DMS79 (cell line): ENCODE data around the gene SRPK3.
"Not testable (repeated sequence)": the region's sequence is repeated elsewhere in the genome, so short reads cannot be mapped to it uniquely, and the experiment has no call there.

Source experiments
- DNase-seq: peaks from one replicate; lab custom pipeline; 2025; lab: John Stamatoyannopoulos, UW

SRPK3 gene

GRCh38 chrX:153807976-153808375 lies 27.1 kb downstream of the SRPK3 start:
- DNase-seq, result no peak

DNA sequence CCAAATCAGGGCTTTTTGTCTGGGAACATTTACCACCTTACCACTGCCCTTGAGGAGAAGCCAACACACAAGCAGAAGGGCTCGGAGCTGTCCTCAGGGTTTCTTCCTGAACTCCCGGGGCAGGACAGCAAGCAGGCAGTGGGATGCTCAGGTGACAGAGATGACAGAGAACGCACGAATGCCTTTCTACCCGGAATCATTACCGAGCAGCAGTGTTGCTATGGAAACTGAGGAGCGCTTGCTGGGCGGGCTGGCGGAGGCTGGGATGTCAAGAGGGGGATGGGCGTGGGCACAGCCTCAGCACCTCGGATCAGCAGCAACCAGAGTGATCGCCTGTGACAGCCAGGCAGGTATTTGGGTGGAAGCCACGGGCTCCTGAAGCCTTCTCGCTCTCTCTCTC lies 31.4 kb downstream of the SRPK3 start:
- no peak for DNase-seq

DNA sequence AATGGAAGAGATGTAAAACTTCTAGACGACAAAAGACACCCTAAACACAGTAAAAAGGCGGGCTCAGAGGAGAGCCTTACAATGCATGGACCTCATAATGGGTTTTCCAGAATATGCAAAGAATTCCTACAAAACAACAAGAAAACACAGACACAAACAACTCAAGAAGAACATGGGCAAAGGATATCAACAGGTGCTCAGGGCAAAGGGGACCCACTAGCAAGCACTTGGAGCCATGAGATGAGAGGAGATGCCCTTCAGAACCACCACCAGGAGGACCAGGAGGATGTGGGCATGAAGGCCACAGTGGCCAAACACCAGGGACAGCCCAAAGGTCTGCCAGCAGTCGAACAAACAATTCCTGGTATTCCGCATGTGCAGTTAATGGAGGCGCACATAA lies 32.3 kb downstream of the SRPK3 start:
- DNase-seq, result no peak

DNA sequence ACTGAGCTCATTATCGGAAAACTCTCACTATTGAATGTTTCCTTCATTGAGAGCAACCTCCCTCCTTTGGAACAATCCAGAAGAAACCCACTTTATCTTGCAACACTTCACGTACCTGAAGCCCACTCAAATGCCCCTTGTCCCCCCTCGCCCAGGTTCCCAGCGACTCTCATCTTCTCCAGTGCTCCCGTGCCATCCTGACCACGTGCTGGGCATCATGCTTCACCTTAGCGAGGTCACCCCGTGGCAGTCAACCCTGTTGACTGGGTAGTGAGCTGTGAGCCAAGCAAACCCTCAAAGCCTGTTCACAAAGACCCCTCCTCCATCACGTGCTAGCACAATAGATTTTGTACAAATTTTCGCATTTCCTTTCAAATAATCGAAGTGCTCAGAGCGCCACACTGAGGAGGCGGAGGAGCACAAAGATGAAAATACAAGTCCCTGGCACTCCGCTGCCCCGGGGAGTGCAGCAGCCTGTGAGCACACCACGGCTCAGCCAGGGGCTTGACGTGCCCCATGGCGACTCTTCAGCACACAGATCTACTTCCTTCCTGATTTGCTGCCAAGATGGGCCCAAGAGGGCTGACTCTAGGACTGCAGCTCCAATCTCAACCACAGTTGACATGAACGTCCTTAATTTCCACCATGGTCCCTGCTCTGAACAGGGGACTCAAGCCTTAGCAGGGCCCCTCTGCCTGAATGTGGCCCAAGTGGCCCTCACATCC lies 33.9 kb downstream of the SRPK3 start:
- DNase-seq, result no peak

DNA sequence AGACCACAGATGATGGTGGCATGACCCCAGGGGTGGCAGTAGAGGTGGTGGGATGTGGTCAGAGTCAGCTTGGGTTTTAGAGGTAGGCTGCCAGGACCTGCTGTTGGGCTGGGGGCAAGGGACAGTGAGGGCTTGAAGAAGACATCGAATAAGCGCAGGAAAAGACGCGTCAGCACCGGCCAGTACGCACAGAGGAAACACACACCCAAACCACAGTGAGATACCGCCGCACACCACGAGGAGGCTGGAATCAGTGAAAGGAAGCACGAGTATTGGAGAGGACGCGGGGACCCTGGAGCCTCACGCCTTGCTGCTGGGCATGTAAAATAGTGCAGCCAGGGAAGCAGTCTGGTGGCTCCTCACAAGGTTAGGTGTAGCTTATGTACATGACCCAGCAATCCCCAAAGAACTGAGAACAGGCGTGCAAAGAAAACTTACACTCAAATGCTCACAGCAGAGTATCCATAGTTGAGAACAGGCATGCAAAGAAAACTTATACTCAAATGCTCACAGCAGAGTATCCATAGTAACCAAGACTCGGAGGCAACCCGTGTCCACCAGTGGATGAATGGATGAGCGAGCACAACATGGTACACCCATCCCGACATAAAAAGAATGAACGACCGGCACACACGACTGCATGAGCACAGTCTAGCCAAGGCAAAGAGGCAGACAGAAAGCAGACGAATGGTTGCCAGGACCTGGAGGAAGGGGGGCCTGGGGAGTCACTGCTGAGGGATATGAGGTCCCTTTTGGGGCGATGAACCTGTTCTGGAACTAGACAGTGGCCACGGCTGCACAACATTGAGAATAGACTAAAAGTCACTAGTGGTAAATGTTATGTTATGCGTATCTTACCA lies 36.2 kb downstream of the SRPK3 start:
- DNase-seq, result no peak

GRCh38 chrX:153818064-153818463 lies 37.2 kb downstream of the SRPK3 start:
- not testable (repeated sequence) for DNase-seq

DNA sequence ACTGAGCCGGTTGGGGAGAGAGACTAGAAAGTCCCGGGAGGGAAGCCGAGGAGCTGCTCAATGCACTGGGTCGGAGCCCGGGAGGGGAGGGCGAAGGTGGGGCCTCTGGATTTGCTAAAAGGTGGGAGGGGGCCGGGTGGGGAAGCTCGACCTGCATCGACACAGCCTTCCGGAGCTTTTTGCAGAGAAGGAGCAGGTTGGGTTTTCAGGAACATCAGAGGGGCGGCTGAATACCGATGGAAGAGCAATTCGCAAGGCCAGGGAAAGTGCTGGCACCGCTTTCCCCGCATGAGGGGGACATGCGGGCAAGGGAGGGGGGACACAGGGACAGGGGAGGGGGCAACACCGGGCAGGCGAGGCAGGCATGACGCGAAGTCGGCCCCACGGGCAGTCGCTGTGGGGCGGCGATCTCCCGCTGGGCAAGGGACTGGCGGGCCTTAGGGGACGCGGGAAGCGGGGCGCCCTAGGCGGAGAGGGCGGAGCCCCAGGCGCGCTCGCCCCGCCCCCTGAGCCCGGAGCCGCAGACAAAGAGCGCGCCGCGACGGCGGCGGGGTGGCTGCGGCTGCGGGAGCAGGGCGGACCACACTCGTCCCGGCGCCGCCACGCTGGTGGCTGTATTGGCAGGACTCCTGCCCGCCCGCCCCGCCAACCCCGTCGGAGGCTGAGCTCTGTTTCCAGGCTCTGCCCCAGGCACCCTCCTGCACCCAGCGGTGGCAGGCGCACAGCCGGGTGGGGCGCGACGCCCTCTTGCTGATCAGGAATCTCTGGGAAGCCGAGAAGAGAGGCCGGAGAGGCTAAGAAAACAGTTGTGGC lies 37.9 kb downstream of the SRPK3 start:
- no peak for DNase-seq

DNA sequence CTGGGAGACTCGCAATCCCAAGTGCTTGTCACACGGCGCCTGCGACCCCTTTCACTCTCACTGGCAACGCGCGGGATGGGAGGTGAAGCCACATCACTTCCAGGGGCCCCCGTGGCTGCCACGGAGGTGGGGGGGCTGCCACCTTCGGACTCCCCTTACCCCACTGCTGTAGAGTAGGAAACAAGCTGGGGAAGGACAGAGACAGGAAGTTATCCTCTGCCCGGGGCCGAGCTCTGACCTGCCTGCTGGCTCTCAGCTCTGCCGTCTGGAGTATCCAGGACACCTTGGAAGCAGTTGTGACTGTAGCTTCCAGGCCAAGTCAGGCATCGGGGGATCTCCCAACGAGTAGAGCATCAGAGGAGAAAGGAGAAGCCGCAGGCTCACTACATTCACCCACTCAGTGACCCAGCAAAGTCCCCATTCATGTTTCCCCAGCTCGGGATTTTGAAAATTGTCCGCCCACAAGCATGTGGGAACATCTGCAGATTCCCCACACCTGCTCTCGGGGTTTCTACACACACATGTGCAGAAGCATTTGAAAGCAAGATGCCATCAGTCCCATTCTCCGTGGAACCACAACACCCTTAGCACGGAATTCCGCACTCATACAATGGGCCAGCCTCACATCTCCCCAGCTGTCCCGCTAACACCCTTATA lies 38.7 kb downstream of the SRPK3 start:
- DNase-seq, result no peak

GRCh38 chrX:153820601-153821000 lies 39.8 kb downstream of the SRPK3 start:
- no peak for DNase-seq

DNA sequence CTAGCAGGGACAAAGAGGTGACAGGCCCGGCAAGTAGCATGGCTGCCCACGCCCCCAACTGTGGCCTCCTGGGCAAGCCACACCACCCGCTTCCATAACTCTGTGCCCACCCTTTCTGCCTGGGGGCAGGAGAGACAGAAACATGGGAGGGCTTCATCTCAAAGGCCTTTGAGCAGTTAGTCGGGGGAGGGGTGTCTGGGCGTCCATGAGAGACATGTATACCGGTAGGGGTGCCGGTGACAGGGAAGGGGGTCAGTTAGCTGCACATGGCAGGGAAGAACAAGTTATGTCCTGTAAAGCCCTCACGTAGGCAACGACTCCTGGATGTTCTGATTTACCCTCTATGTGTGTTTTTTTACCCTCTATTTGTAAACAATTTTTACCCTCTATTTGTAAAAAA lies 40.2 kb downstream of the SRPK3 start:
- DNase-seq, result no peak

DNA sequence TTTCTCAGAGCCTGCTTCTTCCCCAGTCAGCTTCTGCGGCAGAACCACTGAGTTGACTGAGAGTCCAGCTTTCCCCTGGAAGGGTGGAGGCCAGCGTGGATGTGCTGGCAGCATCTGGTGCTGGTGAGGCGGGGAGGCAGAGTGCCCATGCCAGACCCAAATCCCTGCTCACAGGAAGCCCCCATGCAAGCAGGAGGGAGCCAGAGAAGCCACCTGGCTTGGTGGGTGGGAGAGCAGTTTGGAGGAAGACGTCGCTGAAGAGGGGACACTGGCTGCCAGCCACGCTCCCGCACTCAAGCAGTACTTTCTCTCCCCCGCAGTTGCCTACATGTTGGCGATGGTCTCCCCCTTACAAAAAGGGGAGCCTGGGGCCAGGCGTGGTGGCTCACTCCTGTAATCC lies 43.5 kb downstream of the SRPK3 start:
- DNase-seq, result no peak

GRCh38 chrX:153825042-153825441 lies 44.2 kb downstream of the SRPK3 start:
- DNase-seq, result no peak

DNA sequence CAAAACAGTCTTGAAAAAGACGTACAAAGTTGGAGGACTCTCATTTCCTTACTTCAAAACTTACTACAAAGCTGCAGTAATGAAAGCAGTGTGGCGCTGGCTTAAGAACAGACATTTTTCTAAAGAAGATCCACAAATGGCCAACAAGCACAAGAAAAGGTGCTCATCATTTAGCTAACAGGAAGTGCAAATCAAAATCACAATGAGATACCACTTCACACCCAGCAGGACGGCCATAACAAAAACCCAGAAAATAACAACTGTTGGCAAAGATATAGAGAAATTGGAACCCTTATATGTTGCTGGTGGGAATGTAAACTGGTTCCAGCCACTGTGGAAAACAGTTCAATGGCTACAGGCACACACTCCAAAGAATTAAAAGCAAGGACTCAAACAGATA lies 46.2 kb downstream of the SRPK3 start:
- no peak for DNase-seq

DNA sequence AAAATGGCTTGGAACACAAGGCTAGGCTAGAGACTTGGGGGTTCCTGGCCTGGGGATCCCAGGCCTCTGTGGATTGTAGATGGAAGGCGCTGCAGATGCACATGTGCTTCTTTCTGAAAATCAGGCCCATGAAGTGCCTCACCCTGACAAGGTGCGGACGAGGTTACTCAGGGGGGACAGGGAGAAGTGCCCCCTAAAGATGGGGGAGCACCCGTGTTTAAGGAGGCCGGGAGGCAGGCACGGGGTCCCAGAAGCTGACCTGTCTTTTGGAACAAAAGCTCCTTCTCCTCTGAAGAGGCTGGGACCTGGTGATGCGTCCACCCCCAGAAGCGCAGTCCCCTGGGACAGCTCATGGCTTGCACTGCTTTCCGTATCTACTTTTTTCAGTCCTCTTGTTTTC lies 47.1 kb downstream of the SRPK3 start:
- no peak for DNase-seq

DNA sequence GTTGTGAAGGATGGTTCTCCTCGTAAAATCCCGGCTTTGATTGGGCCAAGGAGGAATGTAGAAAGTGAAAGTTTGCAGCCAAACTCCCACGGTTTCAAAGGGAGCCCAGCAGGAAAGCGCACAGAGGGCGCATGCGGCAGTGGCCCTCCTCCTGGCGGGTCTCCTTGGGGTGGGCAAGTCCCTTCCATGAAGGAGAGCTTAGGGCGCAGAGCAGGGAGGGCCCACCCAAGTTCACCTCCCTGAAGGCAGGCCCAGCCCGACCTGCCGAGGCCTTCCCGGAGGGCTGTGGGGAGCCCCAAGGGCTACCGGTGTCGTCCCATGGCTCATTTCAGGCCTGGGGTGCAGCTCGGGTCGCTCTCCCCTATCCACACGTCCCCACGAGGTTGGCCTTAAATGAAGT lies 47.5 kb downstream of the SRPK3 start:
- no peak for DNase-seq

DNA sequence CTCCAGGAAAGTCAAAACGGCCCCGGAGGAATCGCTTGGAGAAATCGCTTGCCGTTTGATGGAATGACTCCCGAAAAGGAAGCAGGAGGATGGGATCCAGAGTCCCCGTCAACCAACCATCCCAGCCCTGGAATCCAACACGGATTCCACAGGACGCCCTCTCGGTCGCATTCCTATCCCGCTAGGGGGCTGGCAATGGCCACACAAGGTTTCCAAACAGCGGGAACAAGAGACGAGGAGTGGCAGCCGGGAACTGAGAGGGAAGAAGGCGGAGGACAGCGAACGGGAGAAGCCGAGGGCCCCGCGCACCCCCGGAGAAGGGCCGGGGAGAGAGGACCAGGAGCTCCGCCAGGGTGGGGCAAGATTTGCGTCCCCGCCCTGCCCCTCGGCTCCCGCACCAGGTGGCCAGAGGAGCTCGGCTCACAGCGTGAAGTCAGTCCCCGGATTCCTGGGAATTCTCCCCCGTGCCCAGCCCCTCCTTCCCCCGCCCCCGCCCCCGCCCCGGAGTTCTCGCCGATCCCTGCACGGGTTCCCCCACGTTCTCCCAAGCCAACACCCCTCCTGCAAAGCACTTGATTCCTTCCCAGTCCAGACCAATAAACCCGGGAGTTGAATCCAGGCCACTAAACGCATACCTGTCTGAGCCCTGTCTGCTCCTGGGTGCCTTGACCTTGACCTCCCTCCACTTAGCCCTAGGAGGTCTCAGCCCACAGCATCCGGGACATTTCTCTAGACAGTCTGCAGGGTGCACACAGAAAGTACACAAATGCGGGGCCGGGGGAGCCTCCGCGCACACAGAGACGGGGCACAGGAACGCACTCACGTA lies 48.1 kb downstream of the SRPK3 start:
- DNase-seq, result no peak

- no peak for DNase-seq
These were observed 48.6 kb downstream of the SRPK3 start for GRCh38 chrX:153829549-153829798.

GRCh38 chrX:153829799-153830639 lies 49.2 kb downstream of the SRPK3 start, which contains the start of gene PDZD4:
Gene PDZD4 (minus strand): TSS chrX:153830544. CDS start chrX:153830298, 246 bp downstream.
- DNase-seq, result no peak

- no peak for DNase-seq
These were observed 50.0 kb downstream of the SRPK3 start for GRCh38 chrX:153830640-153831428.
